Pericardium fibroblast (primary cell): ENCODE data around the gene DYRK1A. TPM values are rescaled to one million over a fixed set of nuclear protein-coding genes. Genes with fewer than 3 reads are reported as not detected.

Experiments
- total RNA-seq: library from RNA; depleted of rRNA; stranded (reverse); fragments of >200 nt; gene quantifications from 2 replicates; pipeline ENCODE4 v1.2.3, GENCODE V29; 2015

The DYRK1A gene
- 23.6 and 31.9 TPM in 2 replicates for total RNA-seq

GRCh38 chr21:37366482-37367316, at the start of gene DYRK1A:
Gene DYRK1A, plus strand, starts transcription at chr21:37366773. Its CDS starts 53,602 bp downstream, at chr21:37420375.

Other genes starting within 250 kb of the DYRK1A start
- gene VPS26C, start 99.4 kb upstream of the DYRK1A start, total RNA-seq = 42.4 and 67.4 TPM in 2 replicates